Fibroblast of villous mesenchyme (primary cell): ENCODE data around the gene TTBK2. TPM values are rescaled to one million over a fixed set of nuclear protein-coding genes. Genes with fewer than 3 reads are reported as not detected.

Source experiments
- DNase-seq: peaks from one replicate; pipeline ENCODE4 v3.0.0-alpha.2; 2010; ENCODE audit warnings: low read depth
- H3K4me3 ChIP-seq: 2 replicates; pipeline ENCODE4 v1.5.1; 2011; ENCODE audit warnings: low read depth, mild to moderate bottlenecking, low read length
- total RNA-seq: library from RNA; depleted of rRNA; stranded (reverse); fragments of >200 nt; gene quantifications from 2 replicates; pipeline ENCODE4 v1.2.3, GENCODE V29; 2012
- TF ChIP-seq, protein P1 (sequence below): IDR thresholded peaks from 2 replicates; pipeline ENCODE4 v1.5.1; 2012; ENCODE audit warnings: low read depth, mild to moderate bottlenecking, low read length; ENCODE audit not compliant: insufficient read depth

Gene TTBK2
- total RNA-seq, 1 donor, result 17.3 TPM

GRCh38 chr15:42719043-42719442, 201.5 kb downstream of the TTBK2 start:
- TF ChIP-seq, protein P1, sequence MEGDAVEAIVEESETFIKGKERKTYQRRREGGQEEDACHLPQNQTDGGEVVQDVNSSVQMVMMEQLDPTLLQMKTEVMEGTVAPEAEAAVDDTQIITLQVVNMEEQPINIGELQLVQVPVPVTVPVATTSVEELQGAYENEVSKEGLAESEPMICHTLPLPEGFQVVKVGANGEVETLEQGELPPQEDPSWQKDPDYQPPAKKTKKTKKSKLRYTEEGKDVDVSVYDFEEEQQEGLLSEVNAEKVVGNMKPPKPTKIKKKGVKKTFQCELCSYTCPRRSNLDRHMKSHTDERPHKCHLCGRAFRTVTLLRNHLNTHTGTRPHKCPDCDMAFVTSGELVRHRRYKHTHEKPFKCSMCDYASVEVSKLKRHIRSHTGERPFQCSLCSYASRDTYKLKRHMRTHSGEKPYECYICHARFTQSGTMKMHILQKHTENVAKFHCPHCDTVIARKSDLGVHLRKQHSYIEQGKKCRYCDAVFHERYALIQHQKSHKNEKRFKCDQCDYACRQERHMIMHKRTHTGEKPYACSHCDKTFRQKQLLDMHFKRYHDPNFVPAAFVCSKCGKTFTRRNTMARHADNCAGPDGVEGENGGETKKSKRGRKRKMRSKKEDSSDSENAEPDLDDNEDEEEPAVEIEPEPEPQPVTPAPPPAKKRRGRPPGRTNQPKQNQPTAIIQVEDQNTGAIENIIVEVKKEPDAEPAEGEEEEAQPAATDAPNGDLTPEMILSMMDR, result no peak
- no peak overlapping the region for H3K4me3 ChIP-seq
- DNase-seq, result no peak

DNA sequence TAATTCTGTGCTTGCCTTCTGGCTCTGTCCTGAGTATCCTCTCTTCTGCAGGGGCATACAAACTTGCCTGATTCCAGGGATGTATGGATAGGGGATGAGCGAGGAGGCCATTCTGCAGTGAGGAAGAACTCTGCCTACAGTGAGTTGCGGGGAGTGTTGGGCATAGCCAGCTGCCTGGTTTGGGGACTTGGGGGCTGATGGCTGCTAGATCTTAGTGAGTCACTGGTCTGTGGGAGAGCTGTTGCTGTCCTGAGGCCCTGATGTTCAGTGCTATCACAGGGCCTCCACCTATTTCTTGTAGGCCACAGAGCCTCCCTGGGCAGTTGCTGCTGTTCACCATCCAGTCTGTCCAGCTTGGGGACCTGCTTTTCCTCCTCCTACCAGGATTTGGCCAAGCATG, 204.0 kb downstream of the TTBK2 start:
- no peak overlapping the region for H3K4me3 ChIP-seq
- TF ChIP-seq, protein P1, result no peak
- no peak for DNase-seq

DNA sequence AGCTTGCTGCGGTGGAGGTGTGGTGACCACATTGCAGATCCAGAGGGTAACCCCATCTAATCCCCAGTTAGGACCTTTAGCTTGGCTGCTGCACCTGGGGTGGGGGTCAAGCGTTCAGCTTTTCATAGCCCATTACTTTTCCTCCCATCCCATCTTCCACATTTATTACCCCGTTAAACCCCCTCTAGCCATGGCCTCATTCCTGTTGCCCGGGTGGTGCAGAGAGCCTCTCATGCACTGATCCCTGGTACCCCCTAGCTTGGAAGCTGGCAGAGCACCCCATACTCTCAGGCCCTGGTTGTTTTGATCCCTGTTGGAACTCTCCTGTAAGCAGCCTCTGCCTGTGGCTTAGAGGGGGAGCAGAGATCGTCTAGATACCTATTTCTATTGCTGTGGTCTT, 204.5 kb downstream of the TTBK2 start:
- no peak for DNase-seq
- TF ChIP-seq, protein P1, result no peak
- no peak overlapping the region for H3K4me3 ChIP-seq

- H3K4me3 ChIP-seq, result no peak overlapping the region
- TF ChIP-seq, protein P1, result no peak
- DNase-seq, result no peak
Observed at GRCh38 chr15:42712584-42712983, 208.0 kb downstream of the TTBK2 start.

GRCh38 chr15:42711746-42712145, 208.8 kb downstream of the TTBK2 start:
- TF ChIP-seq, protein P1, result no peak
- H3K4me3 ChIP-seq, result no peak overlapping the region
- DNase-seq, result no peak

- TF ChIP-seq, protein P1, result no peak
- no peak for DNase-seq
- no peak overlapping the region for H3K4me3 ChIP-seq
Observed at GRCh38 chr15:42710662-42711061, 209.9 kb downstream of the TTBK2 start.

GRCh38 chr15:42707873-42708544, 212.6 kb downstream of the TTBK2 start:
- no peak overlapping the region for H3K4me3 ChIP-seq
- no peak for DNase-seq
- TF ChIP-seq, protein P1, result no peak
